Stimulated activated CD8-positive, alpha-beta memory T cell treated with anti-CD3 and anti-CD28 coated beads, Interleukin-4, amount 100 ng/mL, for 24 hours (primary cell): ENCODE results near the gene FN1.
"Not testable (repeated sequence)": the region's sequence is repeated elsewhere in the genome, so short reads cannot be mapped to it uniquely, and the experiment has no call there.

Experiments
- DNase-seq: peaks from one replicate; pipeline ENCODE4 v3.0.0-alpha.2; 2020; ENCODE audit warnings: low read depth

Gene FN1

DNA sequence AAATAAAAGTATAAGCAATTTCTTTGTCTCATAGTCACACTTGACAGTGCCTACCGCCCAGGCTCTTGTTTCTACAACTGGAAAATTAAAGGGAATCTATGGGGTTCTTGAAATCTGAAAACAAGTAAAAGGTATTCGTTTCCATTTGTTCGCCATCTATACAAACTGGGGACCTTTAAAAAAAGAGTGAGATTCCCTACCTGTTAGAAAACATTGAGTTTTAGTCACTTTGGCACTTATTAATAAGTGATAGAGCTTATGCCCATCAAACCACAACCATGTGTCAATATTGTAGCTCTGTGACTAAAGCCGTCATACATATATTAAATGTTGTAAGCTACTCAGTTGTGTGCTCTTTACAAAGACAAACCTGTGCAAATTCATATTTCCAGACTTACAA, 13.2 kb downstream of the FN1 start:
- DNase-seq = no peak

DNA sequence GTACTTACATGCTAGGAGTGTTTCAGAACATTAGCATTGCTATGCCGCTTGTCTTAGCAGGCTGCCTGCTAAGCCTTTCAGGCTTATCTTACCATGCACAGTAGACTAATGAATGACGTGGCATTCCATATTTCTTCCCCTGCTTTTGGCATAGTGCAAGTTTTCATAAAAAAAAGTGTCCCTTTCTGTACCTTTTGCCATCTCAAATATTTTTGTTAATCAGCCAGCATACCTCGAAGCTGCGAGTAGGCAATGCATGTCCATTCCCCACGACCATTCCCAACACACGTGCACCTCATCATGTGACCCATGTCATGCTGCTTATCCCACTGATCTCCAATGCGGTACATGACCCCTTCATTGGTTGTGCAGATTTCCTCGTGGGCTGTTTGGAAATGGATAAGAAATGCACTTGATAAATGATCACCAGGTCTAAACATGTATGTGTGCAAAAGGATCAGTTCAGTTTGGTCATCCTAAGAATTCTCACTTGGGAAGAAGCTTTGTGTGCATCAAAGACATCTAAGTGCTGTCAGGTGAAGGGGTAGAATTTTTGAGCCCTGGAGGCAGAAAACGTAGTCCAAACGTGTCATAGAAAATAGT, 13.9 kb downstream of the FN1 start:
- DNase-seq = no peak

DNA sequence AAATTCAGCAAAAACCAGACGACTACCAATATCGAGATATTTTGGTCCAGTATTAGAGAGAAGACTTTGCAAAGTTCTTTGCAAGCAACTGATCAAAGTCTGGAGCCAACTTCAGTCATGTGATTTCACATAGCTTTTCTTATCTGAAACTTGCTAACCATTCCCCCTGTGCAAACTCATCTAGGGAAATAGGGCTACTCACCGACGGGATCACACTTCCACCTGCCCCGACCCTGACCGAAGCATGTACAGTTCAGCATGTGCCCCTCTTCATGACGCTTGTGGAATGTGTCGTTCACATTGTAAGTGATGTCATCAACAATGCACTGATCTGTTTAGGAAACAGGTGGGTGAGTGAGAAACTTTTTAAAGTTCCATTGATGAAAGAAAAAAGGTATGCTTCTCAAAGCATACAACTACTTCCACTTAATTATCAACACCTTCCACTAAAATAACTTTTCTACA, 15.4 kb downstream of the FN1 start:
- no peak for DNase-seq

DNA sequence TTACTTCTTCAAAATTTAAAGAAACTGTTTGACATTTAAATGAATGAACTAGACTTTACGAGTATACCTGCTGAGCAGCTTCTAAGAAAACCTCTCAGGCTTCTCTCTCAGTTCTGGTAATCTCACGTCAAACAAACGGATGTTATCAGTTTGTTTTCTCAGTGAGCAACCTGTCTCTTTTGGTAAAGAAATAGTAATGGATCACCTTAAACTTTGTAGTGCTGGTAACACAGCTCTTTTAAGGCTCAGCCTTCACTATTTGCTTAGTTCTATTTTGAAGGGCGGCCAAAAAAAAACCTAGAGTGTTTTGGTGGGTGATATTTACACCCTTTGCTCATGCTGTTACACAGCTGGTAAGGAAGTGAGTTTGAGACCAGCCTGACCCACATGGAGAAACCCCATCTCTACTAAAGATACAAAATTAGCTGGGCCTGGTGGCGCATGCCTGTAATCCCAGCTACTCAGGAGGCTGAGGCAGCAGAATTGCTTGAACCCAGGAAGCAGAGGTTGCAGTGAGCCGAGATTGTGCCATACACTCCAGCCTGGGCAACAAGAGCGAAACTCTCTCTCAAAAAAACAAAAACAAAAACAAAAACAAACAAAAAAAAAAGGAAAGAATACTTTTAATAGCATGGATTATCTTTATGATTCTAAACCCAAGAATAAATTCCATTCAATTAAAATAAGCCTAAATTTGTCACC, 15.9 kb downstream of the FN1 start:
- no peak for DNase-seq

DNA sequence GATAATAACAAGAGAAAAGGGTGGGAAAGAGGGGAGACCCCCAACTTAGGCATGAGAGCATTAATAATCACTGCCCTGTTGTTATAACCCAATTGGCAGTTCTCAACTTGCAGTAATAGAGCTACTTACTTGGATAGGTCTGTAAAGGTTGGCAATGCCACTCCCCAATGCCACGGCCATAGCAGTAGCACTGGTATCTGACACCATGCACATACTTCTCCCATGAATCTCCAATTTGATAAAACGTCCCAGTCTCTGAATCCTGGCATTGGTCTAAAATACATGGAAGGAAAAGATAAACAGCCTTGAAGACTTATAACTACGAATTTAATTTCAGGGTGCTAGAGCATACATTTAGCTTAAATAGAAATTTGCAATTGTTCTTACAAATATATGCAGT, 16.8 kb downstream of the FN1 start:
- no peak for DNase-seq

DNA sequence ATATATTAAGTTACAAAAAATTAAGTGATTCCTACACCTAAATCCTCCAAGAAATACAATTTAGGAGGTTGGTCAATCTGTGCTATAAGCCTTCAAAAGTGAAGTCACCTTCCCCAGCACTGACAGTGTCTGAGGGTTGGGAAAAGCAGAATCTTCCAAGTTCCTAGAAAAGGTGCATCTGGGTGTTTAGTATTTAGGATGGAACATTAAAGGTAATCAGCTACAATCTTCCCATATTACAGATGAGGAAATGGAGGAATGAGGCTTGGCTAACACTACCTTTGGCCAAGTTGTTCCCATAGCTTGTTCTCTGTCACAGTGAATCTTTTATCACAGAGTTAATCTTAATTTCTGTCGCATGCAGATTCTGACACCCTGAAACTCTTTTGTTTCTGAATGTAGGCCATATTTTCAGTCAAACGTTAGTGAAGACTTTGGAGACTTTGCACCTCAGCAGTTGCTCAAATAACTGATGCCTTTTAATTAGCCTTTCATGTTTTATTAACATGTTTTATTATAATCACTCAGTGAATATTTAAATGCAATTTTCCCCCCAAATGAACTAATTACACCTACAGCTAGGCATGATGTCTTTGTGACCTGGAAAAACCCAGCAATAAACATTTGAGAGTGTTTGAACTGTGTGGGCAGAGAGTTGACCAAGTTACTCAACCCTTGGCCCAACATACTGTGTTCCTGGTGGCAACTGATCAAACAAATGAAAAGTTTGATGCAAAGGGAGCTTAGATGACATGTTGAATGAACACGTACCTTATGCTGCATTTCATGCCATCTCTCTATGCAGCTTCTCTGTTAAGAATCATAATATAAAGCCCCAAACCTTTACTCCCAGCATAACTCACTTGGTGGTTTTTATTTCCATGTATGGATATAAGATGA, 17.6 kb downstream of the FN1 start:
- no peak for DNase-seq

DNA sequence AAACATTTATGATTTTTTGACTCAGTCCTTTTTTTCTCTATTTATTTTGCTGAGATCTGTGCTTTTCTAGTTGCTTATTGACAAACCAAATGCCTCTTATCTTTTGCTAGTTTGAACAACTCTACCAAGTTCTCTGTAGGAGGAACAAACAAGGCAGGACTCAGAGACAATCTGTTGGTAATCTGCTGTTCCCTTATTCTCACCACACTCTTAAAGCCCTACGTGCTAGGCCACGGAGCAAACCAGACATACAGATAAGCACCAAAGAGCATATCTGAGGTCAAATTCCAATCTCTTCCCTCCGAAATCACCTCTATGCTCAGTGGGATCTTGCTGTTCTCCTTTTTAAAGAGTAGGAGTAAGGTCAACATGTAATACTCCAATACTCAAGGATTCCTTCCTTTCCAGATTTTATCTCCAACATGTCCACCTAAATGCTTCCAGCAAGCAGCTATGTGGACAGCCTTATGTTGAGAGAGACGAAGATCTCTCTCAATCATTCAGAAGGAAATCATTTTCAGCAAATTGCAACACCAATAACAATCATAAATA, 18.4 kb downstream of the FN1 start:
- DNase-seq = no peak

DNA sequence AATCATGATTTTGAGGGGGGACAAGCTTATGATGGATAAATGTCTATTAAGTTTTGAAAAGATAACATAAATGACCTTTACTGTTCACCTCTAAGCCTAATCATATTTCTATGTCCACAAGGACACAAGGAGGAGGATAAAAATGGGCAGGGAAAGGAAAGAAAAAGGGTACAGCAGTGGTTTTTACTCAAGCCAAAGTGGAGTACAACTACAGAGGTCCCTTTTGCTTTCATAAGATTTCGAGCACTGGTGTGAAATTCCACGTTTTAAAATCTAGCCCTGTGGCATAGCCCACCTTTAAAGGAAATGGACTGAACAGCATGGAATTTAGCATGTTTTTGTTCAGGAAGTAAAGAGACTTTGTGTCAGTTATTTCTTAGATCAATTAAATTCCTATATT, 19.2 kb downstream of the FN1 start:
- DNase-seq = no peak

DNA sequence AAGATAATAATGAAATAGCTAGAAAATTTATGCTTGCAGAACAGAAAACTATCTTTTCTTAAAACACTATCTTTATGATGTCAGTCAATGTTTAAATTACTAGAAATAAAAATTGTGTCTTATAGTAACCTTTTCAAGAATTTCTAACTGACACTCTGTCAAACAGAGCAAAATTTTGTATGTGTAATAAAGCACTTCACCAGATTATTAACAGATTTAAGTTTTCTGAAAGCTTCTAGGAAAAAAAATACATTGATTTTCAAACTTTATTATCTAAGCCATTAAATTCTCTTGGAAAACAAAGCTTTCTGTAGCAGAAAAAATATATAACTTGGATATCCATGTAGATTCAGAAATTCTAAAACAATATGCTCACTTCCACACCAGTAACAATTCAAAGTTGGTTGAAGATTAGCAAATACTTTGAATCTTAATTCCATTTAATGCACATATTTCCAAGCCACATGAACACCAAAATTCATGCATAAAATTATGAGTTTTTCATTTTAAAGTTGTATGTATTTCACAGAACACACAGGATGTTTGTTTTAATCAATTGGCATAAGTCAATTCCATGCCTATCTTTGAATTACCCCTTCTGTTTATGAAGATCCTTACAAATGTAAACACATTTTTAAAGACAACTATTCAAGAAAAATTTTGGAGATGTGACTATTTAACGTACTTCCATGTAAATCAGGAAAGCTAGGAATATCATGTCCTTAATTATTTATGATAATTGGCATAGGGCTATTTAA, 19.9 kb downstream of the FN1 start:
- DNase-seq = no peak

DNA sequence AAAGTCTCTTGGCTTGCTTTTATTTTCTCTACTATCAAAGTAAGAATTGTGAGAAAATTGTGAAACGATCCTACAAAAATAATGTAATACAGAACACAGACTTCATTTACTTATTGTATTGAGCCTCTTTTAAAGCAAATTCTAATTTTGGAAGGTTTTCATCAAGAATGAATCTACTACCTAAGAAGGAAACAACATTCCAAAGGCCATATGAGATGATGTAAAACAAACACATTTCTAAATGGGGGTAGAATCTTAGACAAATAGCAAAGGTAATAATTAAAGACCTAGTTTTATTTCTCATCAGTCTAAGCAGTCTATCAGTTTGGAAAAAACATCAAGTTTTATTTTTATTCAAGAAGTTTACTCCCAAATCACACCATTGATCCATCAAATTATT, 20.6 kb downstream of the FN1 start:
- DNase-seq = no peak

DNA sequence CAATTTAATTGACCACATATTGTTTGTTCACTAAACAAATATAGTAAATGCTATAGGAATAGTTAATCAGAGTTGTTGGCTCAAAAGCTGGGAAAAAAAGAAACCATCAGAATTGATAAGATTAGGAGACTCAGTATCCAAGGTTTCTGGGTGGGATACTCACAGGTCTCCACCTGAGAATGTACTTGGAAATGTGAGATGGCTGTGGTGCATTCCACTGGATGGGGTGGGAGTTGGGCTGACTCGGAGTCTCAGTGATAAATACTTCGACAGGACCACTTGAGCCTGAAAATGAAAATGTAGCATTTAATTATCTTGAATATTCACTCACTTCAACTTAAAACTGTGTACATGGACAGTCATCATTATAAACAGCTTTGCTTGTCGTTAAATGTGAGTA, 21.2 kb downstream of the FN1 start:
- no peak for DNase-seq

DNA sequence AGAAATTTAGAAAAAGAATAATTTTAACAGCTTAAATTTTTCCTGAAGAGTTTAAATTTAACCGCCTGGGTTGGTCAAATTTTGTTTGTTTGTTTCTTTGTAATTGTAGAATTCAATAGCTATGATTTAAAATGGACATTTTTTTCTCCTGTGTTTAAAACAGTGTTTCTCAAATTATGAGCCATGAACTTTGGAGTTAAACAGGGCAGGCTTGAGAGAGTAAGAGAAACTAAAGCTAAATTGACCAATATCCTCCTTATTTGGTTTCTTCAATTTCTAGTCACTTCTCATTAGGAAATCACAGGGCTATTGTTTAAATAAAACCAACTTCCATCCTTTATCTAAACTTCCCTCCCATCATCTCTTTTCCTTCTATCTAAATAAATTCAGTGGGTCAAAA, 21.9 kb downstream of the FN1 start:
- no peak for DNase-seq

DNA sequence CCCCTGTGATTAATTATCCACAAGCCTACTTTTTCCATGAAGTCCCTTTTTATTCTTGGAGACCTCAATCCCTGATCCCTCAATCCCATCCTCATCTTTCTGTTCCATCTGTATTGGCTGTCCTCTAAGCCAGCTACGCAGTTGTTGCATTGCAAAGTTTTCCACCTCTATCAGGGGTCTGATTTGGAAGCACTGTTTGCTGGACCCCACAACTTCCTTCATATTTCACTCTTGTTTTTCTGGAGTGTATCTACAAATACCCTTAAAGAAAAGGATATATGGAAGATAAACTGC, 22.4 kb downstream of the FN1 start:
- no peak for DNase-seq

DNA sequence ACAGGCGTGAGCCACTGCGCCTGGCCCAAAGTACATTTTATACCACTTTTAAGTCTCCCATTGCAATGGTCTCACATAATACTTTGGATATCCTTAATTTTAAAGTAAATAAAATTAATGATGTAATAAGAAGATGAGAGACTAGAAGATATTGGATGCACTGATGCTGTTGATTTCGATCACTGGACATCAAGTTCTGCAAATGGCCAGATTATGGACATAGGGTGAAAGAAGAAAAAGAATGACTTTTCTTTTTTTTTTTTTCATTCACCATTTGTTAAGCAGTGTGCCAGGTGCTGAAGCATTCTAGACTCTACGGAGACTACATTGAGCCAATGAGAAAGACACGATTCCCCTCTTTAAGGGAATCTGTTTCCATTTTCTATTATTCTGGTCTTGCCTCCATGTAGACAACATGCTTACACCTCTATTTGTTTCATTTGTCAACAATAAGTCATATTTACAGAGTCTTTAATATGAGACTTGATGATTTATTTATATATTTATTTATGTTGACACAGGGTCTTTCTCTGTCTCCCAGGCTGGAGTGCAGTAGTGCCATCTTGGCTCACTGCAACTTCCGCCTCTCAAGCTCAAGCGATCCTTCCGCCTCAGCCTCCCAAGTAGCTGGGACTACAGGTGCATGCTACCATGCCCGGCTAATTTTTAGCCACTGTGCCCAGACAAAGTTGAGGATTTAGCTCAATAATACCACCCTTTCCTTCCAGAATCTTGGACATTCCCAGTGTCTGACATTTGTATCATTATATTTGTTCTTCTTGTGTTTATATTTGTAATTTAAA, 23.7 kb downstream of the FN1 start:
- DNase-seq = no peak

DNA sequence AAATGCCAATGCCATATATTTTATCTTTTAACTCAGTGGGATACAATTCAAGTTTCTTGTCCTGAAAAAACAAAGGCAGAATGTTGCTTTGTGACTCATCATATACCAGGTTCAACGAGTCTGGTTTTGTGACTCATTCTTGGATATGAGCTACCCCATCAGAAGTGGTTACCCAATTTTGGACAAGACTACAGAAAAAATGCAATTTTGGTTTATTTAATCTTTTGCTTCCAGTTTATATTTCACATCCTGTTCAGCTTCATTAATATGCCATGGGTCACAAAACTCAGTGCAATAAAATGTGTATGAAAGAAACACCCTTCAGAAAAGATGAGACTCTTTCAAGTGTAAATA, 25.0 kb downstream of the FN1 start:
- DNase-seq = no peak

DNA sequence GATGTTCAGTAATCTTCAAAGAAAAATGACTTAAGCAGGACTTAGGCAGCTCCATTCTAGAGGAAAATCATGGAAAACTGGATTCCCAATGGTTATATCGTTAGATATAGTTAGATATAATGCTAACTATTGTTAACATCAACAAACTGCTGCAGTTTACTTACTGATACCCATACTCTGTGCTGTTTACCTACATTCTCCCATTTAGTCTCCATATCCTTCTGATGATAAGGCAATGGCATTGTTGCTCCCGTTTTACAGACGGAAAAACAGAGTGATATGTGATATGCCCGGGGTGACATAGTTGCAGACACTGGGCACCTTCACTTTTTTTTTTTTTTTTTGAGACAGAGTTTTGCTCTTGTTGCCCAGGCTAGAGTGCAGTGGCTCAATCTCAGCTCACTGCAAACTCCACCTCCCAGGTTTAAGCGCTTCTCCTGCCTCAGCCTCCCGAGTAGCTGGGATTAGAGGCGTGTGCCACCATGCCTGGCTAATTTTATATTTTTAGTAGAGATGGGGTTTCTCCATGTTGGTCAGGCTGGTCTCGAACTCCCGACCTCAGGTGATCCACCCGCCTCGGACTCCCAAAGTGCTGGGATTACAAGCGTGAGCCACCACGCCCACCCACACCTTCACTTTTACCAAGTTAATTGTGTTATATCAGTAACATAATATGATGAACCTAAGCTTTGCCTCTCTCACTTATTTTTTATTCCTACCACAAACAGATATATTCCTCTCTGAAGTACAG, 25.5 kb downstream of the FN1 start:
- not testable (repeated sequence) for DNase-seq

DNA sequence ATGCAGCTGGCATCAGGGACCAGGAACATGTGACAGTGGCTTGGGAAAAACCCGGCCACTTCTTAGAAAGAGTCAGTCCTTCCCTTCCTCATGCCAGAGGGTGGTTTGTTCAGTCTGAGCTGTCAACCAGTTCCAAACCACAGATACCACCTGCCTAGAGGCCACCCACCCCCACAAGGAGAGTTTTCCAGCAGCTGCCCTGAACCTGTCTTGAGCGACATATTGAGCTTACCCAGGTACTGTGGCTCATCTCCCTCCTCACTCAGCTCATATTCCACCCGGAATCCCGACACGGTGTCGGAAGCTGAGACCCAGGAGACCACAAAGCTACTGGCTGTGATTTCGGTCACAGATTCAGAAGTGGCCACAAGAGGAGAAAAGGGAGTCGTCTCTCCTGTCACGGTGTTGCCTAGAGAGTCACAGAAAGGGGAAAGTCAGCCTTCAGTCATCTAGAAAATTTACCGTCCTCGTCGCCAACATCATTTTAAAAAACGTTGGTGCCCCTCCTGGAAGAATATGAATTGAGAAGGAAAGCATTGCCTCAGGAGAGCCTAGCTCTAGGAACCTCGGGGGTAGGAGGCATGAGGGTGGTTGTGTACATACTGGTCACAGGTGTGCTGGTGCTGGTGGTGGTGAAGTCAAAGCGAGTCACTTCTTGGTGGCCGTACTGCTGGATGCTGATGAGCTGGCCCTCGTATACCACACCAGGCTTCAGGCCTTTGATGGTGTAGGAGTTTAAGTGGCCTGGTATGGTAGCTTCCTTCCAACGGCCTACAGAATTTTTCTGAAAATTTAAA, 26.3 kb downstream of the FN1 start:
- DNase-seq = no peak

DNA sequence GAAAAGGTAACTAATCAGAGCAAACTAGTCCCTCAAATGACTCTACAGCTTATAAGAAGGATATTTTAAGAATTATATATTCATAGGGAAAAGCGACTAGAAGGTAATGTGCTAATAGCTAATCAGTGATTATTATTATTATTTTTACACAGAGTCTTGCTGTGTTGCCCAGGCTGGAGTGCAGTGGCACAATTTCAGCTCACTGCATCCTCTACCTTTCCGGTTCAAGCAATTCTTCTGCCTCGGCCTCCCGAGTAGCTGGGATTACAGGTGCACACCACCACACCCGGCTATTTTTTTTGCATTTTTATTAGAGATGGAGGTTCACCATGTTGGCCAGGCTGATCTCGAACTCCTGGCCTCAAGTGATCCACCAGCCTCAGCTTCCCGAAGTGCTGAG, 27.4 kb downstream of the FN1 start:
- DNase-seq = not testable (repeated sequence)

DNA sequence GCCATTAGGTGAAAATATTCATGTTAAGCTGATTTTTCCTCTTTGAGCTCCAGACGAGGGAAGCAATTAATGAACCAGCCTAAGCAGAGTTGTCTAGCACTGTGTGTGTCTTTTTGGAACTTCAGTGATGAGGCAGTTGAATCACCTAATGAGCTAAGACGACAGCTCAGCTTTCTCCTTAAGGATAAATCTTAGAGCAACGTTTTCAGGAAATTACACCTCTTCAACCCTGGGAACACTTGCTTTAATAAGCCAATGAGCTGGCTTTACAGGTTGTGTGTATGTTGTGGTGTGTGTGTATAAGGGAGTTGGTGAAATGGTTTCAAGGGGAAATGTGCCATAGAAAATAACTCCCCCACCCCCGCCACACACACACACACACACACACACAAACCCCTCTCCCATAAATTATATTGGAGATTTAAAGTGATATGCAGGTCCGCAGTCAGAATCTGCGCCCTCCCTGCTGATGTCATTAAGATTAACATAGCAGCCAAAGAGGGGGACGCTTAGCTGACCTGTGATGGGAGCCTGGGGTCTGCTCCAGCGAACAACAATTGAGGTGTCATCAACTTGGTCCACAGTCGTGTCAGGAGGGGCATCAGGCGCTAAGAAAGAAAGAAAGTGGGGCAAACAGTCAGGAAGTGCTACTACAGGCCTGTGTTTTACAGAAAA, 28.1 kb downstream of the FN1 start:
- no peak for DNase-seq
